CD8-positive, alpha-beta memory T cell (primary cell): ENCODE measurements around the gene ZSCAN22. TPM values are rescaled to one million over a fixed set of nuclear protein-coding genes. Genes with fewer than 3 reads are reported as not detected.
"Not testable (repeated sequence)": the region's sequence is repeated elsewhere in the genome, so short reads cannot be mapped to it uniquely, and the experiment has no call there.

Experiments
- CTCF ChIA-PET: fragments of 350-600 bp; sonication (Branson Sonifier 250); formaldehyde crosslinking; loops from one replicate; lab custom pipeline; 2021; ENCODE audit warnings: antibody characterized with exemption; lab: Charles Lee
- POLR2A ChIA-PET: fragments of 350-600 bp; sonication (Branson Sonifier 250); formaldehyde crosslinking; loops from one replicate; lab custom pipeline; 2021; ENCODE audit warnings: antibody characterized with exemption; lab: Charles Lee
- DNase-seq, 5 donors: peaks; one replicate each; pipeline versions ENCODE4 v3.0.0 to v3.0.0-alpha.2; 2020 to 2022; ENCODE audit warnings: mixed read lengths in 1 of 5
- H3K27ac ChIP-seq: one replicate; pipeline ENCODE4 v1.7.0; 2013; ENCODE audit warnings: low read depth, mild to moderate bottlenecking, low read length, moderate library complexity
- H3K27me3 ChIP-seq: 2 replicates; pipeline ENCODE4 v1.7.0; 2013; ENCODE audit warnings: low read length, mild to moderate bottlenecking; ENCODE audit not compliant: insufficient read depth, poor library complexity, severe bottlenecking
- H3K36me3 ChIP-seq: 2 replicates; pipeline ENCODE4 v1.7.0; 2013; ENCODE audit warnings: mild to moderate bottlenecking, low read length, moderate library complexity; ENCODE audit not compliant: insufficient read depth
- H3K4me1 ChIP-seq: 2 replicates; pipeline ENCODE4 v1.7.0; 2013; ENCODE audit warnings: mild to moderate bottlenecking, low read length, moderate library complexity; ENCODE audit not compliant: insufficient read depth
- H3K4me3 ChIP-seq: 2 replicates; pipeline ENCODE4 v1.7.0; 2013; ENCODE audit warnings: mild to moderate bottlenecking, low read length
- H3K9me3 ChIP-seq: 2 replicates; pipeline ENCODE4 v1.7.0; 2013; ENCODE audit warnings: mild to moderate bottlenecking, low read length
- H3K27ac Mint-ChIP-seq, 8 donors: one replicate each; pipeline ENCODE4 v1.8.0; 2020 to 2021; ENCODE audit warnings: mixed read lengths in 8 of 8, mild to moderate bottlenecking in 6 of 8, inconsistent platforms in 3 of 8, moderate library complexity in 3 of 8
- H3K27me3 Mint-ChIP-seq, 2 donors: one replicate each; pipeline ENCODE4 v1.8.0; 2020 to 2021; ENCODE audit warnings: mixed read lengths in 2 of 2, mild to moderate bottlenecking in 1 of 2, moderate library complexity in 1 of 2
- H3K36me3 Mint-ChIP-seq, 3 donors: one replicate each; pipeline ENCODE4 v1.8.0; 2020 to 2021; ENCODE audit warnings: mixed read lengths in 3 of 3, inconsistent platforms in 1 of 3, mild to moderate bottlenecking in 1 of 3
- H3K4me1 Mint-ChIP-seq, 3 donors: one replicate each; pipeline ENCODE4 v1.8.0; 2020 to 2021; ENCODE audit warnings: mixed read lengths in 3 of 3, inconsistent platforms in 1 of 3, mild to moderate bottlenecking in 1 of 3
- H3K4me3 Mint-ChIP-seq, 7 donors: one replicate each; pipeline ENCODE4 v1.8.0; 2020 to 2021; ENCODE audit warnings: mixed read lengths in 7 of 7, mild to moderate bottlenecking in 6 of 7, moderate library complexity in 4 of 7, inconsistent platforms in 2 of 7
- H3K9me3 Mint-ChIP-seq, 5 donors: one replicate each; pipeline ENCODE4 v1.8.0; 2020 to 2022; ENCODE audit warnings: mixed read lengths in 5 of 5, mild to moderate bottlenecking in 3 of 5, moderate library complexity in 2 of 5, inconsistent platforms in 1 of 5
- polyA plus RNA-seq: library from polyadenylated mRNA; unstranded; fragments of 300-500 nt; fragmentation: Illumina TruSeq; gene quantifications from one replicate; pipeline ENCODE4 v1.2.3, GENCODE V29; 2021
- total RNA-seq, 2 experiments: library from RNA; stranded (reverse); gene quantifications; one replicate each; pipeline ENCODE4 v1.2.3, GENCODE V29; 2021

ZSCAN22 gene
- total and polyA plus RNA-seq, 3 experiments from 2014 or later: 2.7 to 5.7 (median 5.3) TPM

DNA sequence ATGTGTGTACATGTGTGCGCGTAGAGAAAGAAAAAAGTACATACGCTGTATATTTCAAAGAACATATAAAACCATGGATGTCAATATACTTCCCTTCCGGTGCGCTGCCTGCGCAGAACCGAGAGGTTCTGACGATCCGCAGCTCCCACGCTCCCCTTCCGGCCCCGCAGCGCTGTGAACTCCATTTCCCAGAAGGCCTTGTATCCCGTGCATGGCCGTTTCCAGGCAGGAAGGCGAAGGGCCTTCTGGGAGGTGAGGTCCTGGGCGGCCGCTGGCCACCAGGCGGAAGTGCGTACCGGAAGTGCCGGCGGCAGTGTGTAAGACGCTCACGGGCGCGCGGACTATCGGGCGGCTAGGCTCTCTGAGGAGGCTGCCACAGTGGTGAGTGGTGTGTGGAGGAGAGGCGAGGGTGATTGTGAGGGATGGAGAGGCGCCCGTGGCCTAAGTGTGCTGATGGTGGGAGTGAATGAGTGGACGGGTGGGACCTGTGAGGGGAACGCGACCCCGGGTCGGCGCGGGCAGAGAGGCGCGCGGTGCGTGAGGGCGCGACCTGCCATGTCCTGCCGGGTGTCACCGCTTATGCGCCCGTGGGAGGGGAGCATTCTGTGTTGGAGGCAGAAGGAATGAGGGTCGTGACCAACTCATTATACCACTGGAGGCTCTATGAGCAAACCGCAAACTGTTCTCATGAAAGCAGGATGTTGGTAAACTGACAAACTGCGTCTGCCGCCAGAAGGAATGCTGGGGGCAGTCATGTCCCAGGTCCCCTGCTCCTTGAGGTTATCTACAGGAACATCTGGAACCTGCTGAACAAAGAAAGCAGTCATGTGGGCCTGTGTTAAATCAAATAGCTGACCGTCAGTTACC lies 21.5 kb upstream of the ZSCAN22 start, which contains the start of gene ERVK3-1:
ERVK3-1 (plus strand) TSS at position 313 of the 867 bp plus-strand sequence. CDS start 6,792 bp downstream, outside the sequence.
- Histone ChIP-seq H3K27me3 (no peaks in the 10 kb centered on the region), H3K4me3 (peak within 1 kb of the TSS; percentile 91), H3K9me3 (no peaks in the 10 kb centered on the region), H3K4me1 (peaks cover 36% of the 10 kb centered on the region), H3K36me3 (peaks cover 20% of the 10 kb centered on the region), H3K27ac (peak within 1 kb of the TSS; percentile 96)
- CTCF ChIA-PET: interaction anchor here (0.6 to 1.7 kb wide), 4 partner anchors 21 to 215 kb away, joined by 3 to 4 read pairs (median 3); partner anchors contain the start of genes ZBTB45, ZNF584 and ZSCAN22
- POLR2A ChIA-PET: interaction anchor here (0.6 to 1.7 kb wide), 7 partner anchors 42 to 1113 kb away, joined by 3 to 6 read pairs (median 4); partner anchors contain the start of genes ZBTB45, ZNF274 and ZNF606
- peak; percentile 92 to 97 (median 94) for DNase-seq
- Mint-ChIP-seq H3K9me3 (peaks cover 0 to 2% (median 0%) of the 10 kb centered on the region in 5 donors), H3K4me3 (peak within 1 kb of the TSS; percentile 96 to 100 (median 98)), H3K27ac (peak within 1 kb of the TSS; percentile 98 to 100 (median 99)), H3K27me3 (no peaks in the 10 kb centered on the region), H3K36me3 (peaks cover 14 to 59% (median 29%) of the 10 kb centered on the region in 3 donors), H3K4me1 (peaks cover 45 to 65% (median 58%) of the 10 kb centered on the region in 3 donors)

DNA sequence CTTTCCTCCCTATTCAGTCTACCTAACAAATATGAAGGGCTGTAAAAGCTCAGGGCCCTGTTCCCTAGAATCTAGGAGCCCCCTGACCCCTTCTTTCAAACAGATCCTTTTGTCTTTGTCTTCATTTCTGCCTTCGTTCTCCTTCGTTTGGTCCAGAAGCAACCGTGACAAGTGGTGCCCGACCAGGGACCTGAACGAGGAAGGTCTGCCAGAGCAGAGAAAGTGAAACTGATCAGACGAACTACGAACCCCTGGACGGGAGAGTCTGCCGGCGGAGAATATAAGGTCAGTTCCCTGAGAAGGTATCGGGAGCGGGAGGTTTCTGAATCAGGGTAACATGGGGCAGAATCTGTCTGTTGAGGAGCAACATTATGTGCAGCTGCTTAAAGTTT lies 20.9 kb upstream of the ZSCAN22 start:
- Histone ChIP-seq H3K9me3 (no peaks in the 10 kb centered on the region), H3K27me3 (no peaks in the 10 kb centered on the region), H3K36me3 (peaks cover 20% of the 10 kb centered on the region), H3K4me3 (peak overlapping the region; percentile 91), H3K27ac (peak overlapping the region; percentile 96), H3K4me1 (peaks cover 36% of the 10 kb centered on the region)
- Mint-ChIP-seq H3K9me3 (peaks cover 0 to 2% (median 0%) of the 10 kb centered on the region in 5 donors), H3K27me3 (no peaks in the 10 kb centered on the region), H3K27ac (peak overlapping the region; percentile 98 to 100 (median 99)), H3K4me1 (peaks cover 45 to 66% (median 60%) of the 10 kb centered on the region in 3 donors), H3K36me3 (peaks cover 14 to 59% (median 26%) of the 10 kb centered on the region in 3 donors), H3K4me3 (peak overlapping the region; percentile 96 to 100 (median 98))
- CTCF ChIA-PET: interaction anchor here (1.2 to 1.9 kb wide), 3 partner anchors 20 to 124 kb away, joined by 3 to 4 read pairs (median 3); partner anchors contain the start of gene ZSCAN22
- DNase-seq: no peak
- POLR2A ChIA-PET: interaction anchor here (1.0 to 1.3 kb wide), 2 partner anchors 123 to 214 kb away, joined by 3 to 4 read pairs; partner anchors contain the start of genes ZBTB45 and ZNF274

DNA sequence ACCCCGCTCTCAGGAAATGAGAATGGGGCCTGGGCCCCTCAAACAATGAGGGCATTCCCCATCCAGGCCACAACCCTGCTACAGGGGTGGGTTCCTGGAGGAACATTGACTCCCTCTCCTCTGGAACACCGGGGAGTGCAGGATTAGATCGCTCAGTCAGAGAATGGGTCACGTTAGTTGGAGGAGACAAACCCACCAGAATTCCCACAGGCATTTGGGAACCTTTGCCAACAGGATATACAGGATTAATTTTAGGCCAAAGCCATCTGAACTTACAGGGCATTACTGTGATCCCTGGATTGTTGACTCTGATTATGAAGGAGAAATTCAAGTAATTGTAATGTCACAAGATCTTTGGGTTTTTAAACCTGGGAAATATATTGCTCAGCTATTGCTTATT lies 19.1 kb upstream of the ZSCAN22 start:
- H3K36me3 Mint-ChIP-seq: peaks cover 24 to 72% (median 32%) of the 10 kb centered on the region in 3 donors
- H3K9me3 Mint-ChIP-seq: peaks cover 0 to 2% (median 0%) of the 10 kb centered on the region in 5 donors
- H3K36me3 ChIP-seq: peaks cover 34% of the 10 kb centered on the region
- POLR2A ChIA-PET: interaction anchor here (0.5 to 1.6 kb wide), 2 partner anchors 40 to 55 kb away, joined by 4 to 5 read pairs; no protein-coding TSS in a partner anchor
- H3K27ac ChIP-seq: no peak overlapping the region
- peaks cover 36% of the 10 kb centered on the region for H3K4me1 ChIP-seq
- H3K27ac Mint-ChIP-seq: peak overlapping the region in 6 of 8 donors; percentile 39 to 84 (median 58)
- peak overlapping the region in 3 of 7 donors; percentile 11 to 29 (median 22) for H3K4me3 Mint-ChIP-seq
- no peaks in the 10 kb centered on the region for H3K9me3 ChIP-seq
- peaks cover 49 to 68% (median 67%) of the 10 kb centered on the region in 3 donors for H3K4me1 Mint-ChIP-seq
- CTCF ChIA-PET: interaction anchor here (1.5 to 1.9 kb wide), 2 partner anchors 40 to 78 kb away, joined by 4 read pairs; no protein-coding TSS in a partner anchor
- H3K4me3 ChIP-seq: no peak overlapping the region
- H3K27me3 ChIP-seq: no peaks in the 10 kb centered on the region
- no peaks in the 10 kb centered on the region for H3K27me3 Mint-ChIP-seq
- DNase-seq: no peak

DNA sequence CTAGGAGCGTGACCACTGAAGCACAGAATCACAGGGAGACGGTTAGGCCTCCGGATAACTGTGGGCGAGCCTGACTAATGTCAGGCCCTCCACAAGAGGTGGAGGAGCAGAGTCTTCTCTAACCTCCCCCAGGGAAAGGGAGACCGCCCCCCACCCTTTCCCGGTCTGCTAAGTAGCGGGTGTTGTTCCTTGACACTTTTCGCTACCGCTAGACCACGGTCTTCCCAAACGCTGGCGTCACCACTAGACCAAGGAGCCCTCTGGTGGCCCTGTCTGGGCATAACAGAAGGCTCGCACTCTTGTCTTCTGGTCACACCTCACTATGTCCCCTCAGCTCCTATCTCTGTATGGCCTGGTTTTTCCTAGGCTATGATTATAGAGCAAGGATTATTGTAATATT lies 16.1 kb upstream of the ZSCAN22 start:
- Mint-ChIP-seq H3K27ac (peak overlapping the region in 2 of 8 donors; percentile 8 to 78), H3K36me3 (peaks cover 36 to 92% (median 46%) of the 10 kb centered on the region in 3 donors), H3K4me1 (peaks cover 38 to 56% (median 54%) of the 10 kb centered on the region in 3 donors)
- H3K27me3 ChIP-seq, H3K9me3 ChIP-seq, CTCF ChIA-PET, DNase-seq, H3K9me3 Mint-ChIP-seq, H3K4me3 Mint-ChIP-seq, H3K4me3 ChIP-seq, H3K27me3 Mint-ChIP-seq, H3K27ac ChIP-seq: not testable (repeated sequence)
- peaks cover 27% of the 10 kb centered on the region for H3K4me1 ChIP-seq
- peaks cover 54% of the 10 kb centered on the region for H3K36me3 ChIP-seq
- POLR2A ChIA-PET: interaction anchor here (0.5 kb wide), 1 partner anchor 21 kb away, joined by 3 read pairs; no protein-coding TSS in a partner anchor

DNA sequence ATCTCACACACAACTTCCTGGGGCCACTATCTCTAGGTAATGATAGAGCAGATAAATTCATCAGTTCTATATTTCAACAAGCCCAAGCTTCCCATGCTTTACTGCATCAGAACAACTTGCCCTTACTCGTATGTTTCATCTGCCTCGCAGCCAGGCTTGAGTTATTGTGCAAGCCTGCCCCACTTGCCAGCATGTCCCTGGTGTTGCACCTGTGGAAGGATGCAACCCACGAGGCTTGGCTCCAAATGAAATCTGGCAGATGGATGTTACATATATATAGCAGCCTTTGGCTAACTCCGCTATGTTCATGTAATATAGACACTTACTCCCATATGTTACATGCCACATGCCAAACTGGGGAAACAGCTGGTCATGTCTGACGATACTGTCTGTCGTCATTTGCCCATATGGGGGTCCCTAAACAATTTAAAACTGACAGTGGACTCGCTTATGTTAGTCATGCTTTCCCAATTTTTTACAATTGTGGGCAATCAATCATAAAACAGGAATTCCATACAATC lies 15.4 kb upstream of the ZSCAN22 start:
- H3K27ac ChIP-seq: no peak overlapping the region
- H3K9me3 ChIP-seq: no peaks in the 10 kb centered on the region
- H3K27me3 Mint-ChIP-seq: no peaks in the 10 kb centered on the region
- H3K27ac Mint-ChIP-seq: peak overlapping the region in 1 of 8 donors; percentile 78
- H3K36me3 Mint-ChIP-seq: peaks cover 36 to 89% (median 43%) of the 10 kb centered on the region in 3 donors
- H3K4me1 ChIP-seq: peaks cover 19% of the 10 kb centered on the region
- DNase-seq: no peak
- ChIA-PET CTCF (no interaction called here), POLR2A (no interaction called here)
- no peaks in the 10 kb centered on the region for H3K9me3 Mint-ChIP-seq
- peaks cover 55% of the 10 kb centered on the region for H3K36me3 ChIP-seq
- H3K4me1 Mint-ChIP-seq: peaks cover 31 to 48% (median 47%) of the 10 kb centered on the region in 3 donors
- H3K4me3 Mint-ChIP-seq: peak overlapping the region in 1 of 7 donors; percentile 75
- no peak overlapping the region for H3K4me3 ChIP-seq
- H3K27me3 ChIP-seq: no peaks in the 10 kb centered on the region

DNA sequence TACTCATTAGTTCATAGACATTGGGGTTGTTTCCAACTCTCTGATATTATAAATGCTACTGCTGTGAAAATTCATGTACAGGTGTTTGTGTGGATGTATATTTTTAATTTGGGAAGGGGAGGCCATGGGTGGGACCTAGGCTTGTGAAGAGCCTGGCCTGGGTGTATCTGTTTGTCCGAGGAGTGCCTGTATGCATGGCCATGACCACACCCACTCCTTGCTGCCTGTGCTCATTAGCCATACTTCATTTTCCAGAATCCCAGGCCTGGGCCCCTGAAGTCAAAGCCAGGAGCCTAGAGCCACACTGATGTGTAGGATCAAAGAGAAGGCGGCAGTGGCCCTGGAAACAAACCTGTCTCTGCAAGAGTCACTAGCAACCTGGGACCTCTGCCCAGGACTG lies 11.2 kb upstream of the ZSCAN22 start:
- no peak overlapping the region for H3K4me3 ChIP-seq
- peaks cover 35% of the 10 kb centered on the region for H3K36me3 ChIP-seq
- H3K9me3 ChIP-seq: no peaks in the 10 kb centered on the region
- no peak overlapping the region for H3K4me3 Mint-ChIP-seq
- no peaks in the 10 kb centered on the region for H3K27me3 Mint-ChIP-seq
- CTCF ChIA-PET: no interaction called here
- H3K27ac ChIP-seq: no peak overlapping the region
- POLR2A ChIA-PET: no interaction called here
- H3K27ac Mint-ChIP-seq: peak overlapping the region in 3 of 8 donors; percentile 1 to 36 (median 33)
- peaks cover 29 to 52% (median 36%) of the 10 kb centered on the region in 3 donors for H3K36me3 Mint-ChIP-seq
- no peaks in the 10 kb centered on the region for H3K9me3 Mint-ChIP-seq
- H3K4me1 ChIP-seq: no peaks in the 10 kb centered on the region
- H3K4me1 Mint-ChIP-seq: peaks cover 6 to 10% (median 7%) of the 10 kb centered on the region in 3 donors
- no peaks in the 10 kb centered on the region for H3K27me3 ChIP-seq
- no peak for DNase-seq

DNA sequence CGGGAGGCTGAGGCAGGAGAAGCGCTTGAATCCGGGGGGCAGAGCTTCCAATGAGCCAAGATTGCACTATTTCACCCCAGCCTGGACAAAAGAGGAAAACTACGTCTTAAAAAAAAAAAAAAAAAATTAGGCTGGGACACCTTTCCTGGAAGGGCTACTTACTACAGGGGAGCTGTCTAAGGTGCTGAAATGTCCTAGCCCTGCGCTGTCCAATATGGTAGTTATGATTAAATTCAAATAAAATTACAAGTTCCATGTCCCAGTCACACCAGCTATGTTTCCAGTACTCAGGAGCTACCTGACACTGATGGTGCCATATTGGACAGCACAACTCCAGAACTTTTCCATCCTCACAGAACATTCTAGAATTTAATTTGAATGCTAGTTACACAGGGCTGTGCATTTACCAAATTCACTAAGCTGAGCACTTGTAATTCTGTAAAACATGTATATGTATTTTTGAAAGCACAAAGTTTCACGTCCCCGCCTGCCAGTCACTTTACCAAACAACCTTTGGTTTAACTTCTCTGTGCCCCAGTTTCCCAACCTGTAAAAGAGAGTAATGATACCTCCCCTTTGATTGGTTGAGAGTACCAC lies 9.2 kb upstream of the ZSCAN22 start:
- Mint-ChIP-seq H3K4me1 (peaks cover 0 to 4% (median 2%) of the 10 kb centered on the region in 3 donors), H3K36me3 (peaks cover 17 to 35% (median 21%) of the 10 kb centered on the region in 3 donors), H3K27me3 (no peaks in the 10 kb centered on the region), H3K9me3 (no peaks in the 10 kb centered on the region), H3K4me3 (no peak overlapping the region), H3K27ac (no peak overlapping the region)
- Histone ChIP-seq H3K9me3 (no peaks in the 10 kb centered on the region), H3K4me3 (no peak overlapping the region), H3K27me3 (no peaks in the 10 kb centered on the region), H3K36me3 (peaks cover 23% of the 10 kb centered on the region), H3K4me1 (no peaks in the 10 kb centered on the region), H3K27ac (no peak overlapping the region)
- DNase-seq: no peak
- ChIA-PET CTCF (no interaction called here), POLR2A (no interaction called here)
